ENCODE results near the gene SLC7A10.

Gene SLC7A10

GRCh38 chr19:33207040-33207620 lies 18.5 kb downstream of the SLC7A10 start:
- DNase-seq (ENCODE audit: low read depth, low spot score), result no peak
- no peak overlapping the region for H3K4me3 ChIP-seq (ENCODE audit: low read length)

- no peak for DNase-seq (ENCODE audit: low read depth, low spot score)
Observed at GRCh38 chr19:33206261-33207039, 19.2 kb downstream of the SLC7A10 start.

DNA sequence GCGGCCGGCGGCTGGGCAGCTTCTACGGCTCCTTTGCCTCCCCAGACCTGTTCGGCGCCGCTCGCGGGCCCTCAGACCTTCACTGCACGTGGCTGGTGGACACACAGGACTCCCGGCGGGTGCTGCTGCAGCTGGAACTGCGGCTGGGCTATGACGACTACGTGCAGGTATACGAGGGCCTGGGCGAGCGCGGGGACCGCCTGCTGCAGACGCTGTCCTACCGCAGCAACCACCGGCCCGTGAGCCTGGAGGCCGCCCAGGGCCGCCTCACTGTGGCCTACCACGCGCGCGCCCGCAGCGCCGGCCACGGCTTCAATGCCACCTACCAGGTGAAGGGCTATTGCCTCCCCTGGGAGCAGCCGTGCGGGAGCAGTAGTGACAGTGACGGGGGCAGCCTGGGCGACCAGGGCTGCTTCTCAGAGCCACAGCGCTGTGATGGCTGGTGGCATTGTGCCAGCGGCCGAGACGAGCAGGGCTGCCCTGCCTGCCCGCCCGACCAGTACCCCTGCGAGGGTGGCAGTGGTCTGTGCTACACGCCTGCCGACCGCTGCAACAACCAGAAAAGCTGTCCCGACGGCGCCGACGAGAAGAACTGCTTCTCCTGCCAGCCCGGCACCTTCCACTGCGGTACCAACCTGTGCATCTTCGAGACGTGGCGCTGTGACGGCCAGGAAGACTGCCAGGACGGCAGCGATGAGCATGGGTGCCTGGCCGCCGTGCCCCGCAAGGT lies 20.0 kb downstream of the SLC7A10 start:
- DNase-seq (ENCODE audit: low read depth, low spot score), result no peak

More at GRCh38 chr19:33206261-33207039, 19.2 kb downstream of the SLC7A10 start:
- H3K4me3 ChIP-seq (ENCODE audit: low read length), result no peak overlapping the region

DNA sequence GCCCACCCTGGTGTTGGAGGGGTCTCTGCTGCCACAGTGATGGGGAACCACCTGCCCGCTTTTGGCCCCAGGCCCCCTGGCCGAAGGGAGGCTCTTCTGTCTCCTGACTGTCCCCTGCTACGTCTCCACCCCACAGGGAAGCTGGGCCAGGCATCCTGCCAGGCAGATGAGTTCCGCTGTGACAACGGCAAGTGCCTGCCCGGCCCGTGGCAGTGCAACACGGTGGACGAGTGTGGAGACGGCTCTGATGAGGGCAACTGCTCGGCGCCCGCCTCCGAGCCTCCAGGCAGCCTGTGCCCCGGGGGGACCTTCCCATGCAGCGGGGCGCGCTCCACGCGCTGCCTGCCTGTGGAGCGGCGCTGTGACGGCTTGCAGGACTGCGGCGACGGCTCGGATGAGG lies 20.5 kb downstream of the SLC7A10 start:
- no peak for DNase-seq (ENCODE audit: low read depth, low spot score)
- no peak overlapping the region for H3K4me3 ChIP-seq (ENCODE audit: low read length)

More for the DNA sequence above, 20.0 kb downstream of the SLC7A10 start:
- no peak overlapping the region for H3K4me3 ChIP-seq (ENCODE audit: low read length)

DNA sequence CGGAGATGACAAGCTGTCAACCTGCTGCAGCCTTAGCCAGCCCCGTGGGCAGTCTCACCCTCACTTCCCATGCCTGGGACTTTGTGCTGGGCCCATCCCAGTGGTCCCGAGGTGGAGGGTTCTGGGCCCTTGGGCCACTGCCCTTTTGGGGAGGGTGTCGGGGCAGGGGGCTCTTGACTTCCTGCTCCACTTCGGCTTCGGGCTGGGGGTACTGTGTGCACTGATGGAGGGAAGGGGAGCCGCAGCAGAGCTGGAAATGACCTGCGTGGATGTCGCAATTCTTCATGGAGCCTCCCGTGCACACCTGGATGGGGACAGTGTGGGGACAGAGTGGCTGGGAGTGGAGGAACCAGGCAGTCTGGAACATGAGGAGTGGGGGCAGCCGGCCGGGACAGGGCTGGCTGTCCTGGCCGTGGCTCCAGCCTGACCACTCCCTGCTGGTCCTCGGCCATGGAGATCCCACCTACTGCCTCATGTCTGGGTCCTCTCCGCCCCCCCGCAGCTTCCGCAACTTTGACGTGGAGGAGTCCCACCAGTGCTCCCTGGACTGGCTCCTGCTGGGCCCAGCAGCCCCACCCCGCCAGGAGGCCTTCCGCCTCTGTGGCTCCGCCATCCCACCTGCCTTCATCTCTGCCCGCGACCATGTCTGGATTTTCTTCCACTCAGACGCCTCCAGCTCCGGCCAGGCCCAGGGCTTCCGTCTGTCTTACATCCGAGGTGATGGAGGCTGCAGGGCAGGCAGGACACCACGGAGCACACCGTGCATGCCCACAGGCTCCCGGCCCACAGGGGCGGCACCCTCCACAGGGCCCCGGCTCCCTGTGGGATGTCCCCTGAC lies 21.3 kb downstream of the SLC7A10 start:
- no peak for DNase-seq (ENCODE audit: low read depth, low spot score)
- H3K4me3 ChIP-seq (ENCODE audit: low read length), result no peak overlapping the region

GRCh38 chr19:33203529-33203928 lies 22.1 kb downstream of the SLC7A10 start:
- no peak overlapping the region for H3K4me3 ChIP-seq (ENCODE audit: low read length)
- DNase-seq (ENCODE audit: low read depth, low spot score), result no peak

- no peak overlapping the region for H3K4me3 ChIP-seq (ENCODE audit: low read length)
- DNase-seq (ENCODE audit: low read depth, low spot score), result no peak
Observed at GRCh38 chr19:33202546-33203507, 22.8 kb downstream of the SLC7A10 start.

- H3K4me3 ChIP-seq (ENCODE audit: low read length), result no peak overlapping the region
- DNase-seq (ENCODE audit: low read depth, low spot score), result no peak
Observed at GRCh38 chr19:33201886-33202545, 23.6 kb downstream of the SLC7A10 start.

DNA sequence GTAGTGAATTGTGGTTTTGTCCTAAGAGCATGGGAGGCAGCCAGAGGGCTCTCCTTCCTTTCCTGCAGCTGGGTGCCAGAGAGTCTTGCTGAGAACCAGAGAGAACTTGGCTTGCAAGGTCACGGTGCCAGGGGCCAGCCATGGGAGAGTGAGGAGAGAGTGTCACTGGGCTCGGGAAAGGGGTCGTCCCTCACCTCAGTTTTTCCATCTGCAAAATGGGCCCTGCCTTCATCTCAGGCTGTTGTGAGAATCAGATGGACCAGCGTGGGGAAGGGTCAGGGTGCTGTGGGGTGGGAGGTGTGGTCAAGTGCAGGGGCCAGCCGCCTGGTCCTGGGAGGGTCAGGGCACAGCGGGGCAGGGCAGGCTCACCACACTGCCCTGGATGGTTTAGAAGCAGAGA lies 24.2 kb downstream of the SLC7A10 start:
- no peak for DNase-seq (ENCODE audit: low read depth, low spot score)
- H3K4me3 ChIP-seq (ENCODE audit: low read length), result no peak overlapping the region

GRCh38 chr19:33199441-33200265 lies 26.0 kb downstream of the SLC7A10 start:
- no peak for DNase-seq (ENCODE audit: low read depth, low spot score)

DNA sequence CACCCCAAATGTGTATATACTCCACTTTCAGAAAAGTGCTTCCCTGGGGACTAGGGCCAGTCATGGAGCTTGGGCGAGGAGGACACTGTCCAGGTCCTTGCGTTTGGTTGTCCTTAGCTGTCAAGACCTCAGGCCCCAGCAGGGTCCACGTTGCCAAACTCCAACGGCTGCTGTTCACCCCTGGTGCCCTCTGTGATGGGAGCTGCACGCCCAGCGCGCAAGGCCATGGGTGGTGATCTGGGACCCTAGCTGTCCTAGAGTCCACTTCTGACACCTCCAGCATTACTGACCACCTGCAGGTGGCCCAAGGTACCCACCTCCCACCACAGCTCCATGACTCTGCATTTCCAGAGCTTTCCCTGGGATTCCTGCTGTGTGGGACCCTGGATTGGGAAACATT lies 27.5 kb downstream of the SLC7A10 start:
- no peak overlapping the region for H3K4me3 ChIP-seq (ENCODE audit: low read length)
- DNase-seq (ENCODE audit: low read depth, low spot score), result no peak

More at GRCh38 chr19:33199441-33200265, 26.0 kb downstream of the SLC7A10 start:
- H3K4me3 ChIP-seq (ENCODE audit: low read length), result no peak overlapping the region

- no peak for DNase-seq (ENCODE audit: low read depth, low spot score)
Observed at GRCh38 chr19:33197591-33198000, 28.1 kb downstream of the SLC7A10 start.

GRCh38 chr19:33196446-33197193 lies 29.0 kb downstream of the SLC7A10 start:
- H3K4me3 ChIP-seq (ENCODE audit: low read length), result no peak overlapping the region
- no peak for DNase-seq (ENCODE audit: low read depth, low spot score)

More at GRCh38 chr19:33197591-33198000, 28.1 kb downstream of the SLC7A10 start:
- no peak overlapping the region for H3K4me3 ChIP-seq (ENCODE audit: low read length)

- H3K4me3 ChIP-seq (ENCODE audit: low read length), result no peak overlapping the region
- DNase-seq (ENCODE audit: low read depth, low spot score), result no peak
Observed at GRCh38 chr19:33195645-33196347, 29.9 kb downstream of the SLC7A10 start.

DNA sequence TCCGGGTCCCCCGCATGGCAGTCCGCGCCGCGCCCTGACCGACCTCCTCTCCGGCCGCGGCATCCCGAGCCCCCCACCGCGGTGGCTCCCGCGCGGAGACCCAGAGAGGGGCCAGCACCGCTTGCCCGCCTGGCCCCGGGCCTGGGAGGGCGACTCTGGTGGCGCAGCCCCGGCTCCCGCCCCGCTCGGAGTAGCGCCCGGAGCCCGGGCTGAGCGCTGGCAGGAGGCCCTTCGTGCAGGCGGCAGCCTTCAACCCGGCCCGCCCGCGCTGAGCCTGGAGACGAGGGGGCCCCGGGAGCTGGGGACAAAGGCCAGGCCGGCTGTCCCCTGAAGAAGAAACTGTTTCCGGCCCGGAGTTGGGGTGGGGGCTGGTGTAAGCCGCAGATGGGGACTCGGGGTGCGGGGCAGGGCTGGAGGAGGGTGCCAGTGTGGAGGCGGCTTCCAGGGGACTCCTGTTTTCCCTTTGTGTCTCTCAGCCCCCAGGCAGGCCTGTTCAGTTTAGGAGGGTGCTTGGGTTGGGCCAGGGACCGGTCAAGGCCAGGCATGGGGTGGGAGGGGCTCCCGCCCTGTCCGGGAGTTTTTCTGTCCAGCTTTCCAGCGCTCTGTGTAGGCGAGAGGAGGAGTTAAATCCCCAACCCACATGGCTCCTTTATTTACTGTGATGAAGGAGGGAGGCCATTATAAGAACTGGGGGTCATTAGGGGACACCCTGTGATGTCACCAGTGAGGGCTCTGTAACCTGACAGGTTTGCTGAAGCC lies 30.6 kb downstream of the SLC7A10 start:
- no peak overlapping the region for H3K4me3 ChIP-seq (ENCODE audit: low read length)
- no peak for DNase-seq (ENCODE audit: low read depth, low spot score)
